Activated naive CD4-positive, alpha-beta T cell treated with anti-CD3 and anti-CD28 coated beads for 36 hours (primary cell): ENCODE data around the gene SLC22A14. TPM values are rescaled to one million over a fixed set of nuclear protein-coding genes. Genes with fewer than 3 reads are reported as not detected.
"Not testable (repeated sequence)": the region's sequence is repeated elsewhere in the genome, so short reads cannot be mapped to it uniquely, and the experiment has no call there.

ENCODE experiments used
- CTCF ChIA-PET: fragments of 350-600 bp; sonication (Branson Sonifier 250); formaldehyde crosslinking; loops from one replicate; lab custom pipeline; 2021; ENCODE audit warnings: antibody characterized with exemption; lab: Charles Lee
- DNase-seq: peaks from one replicate; pipeline ENCODE4 v3.0.0-alpha.2; 2020
- H3K27ac Mint-ChIP-seq: one replicate; pipeline ENCODE4 v1.8.0; 2021; ENCODE audit warnings: mild to moderate bottlenecking, mixed read lengths
- H3K27me3 Mint-ChIP-seq: one replicate; pipeline ENCODE4 v1.8.0; 2021; ENCODE audit warnings: low read depth, mixed read lengths
- H3K36me3 Mint-ChIP-seq: one replicate; pipeline ENCODE4 v1.8.0; 2021; ENCODE audit warnings: low read depth, mixed read lengths
- H3K4me1 Mint-ChIP-seq: one replicate; pipeline ENCODE4 v1.8.0; 2021; ENCODE audit warnings: low read depth, mixed read lengths
- H3K4me3 Mint-ChIP-seq: one replicate; pipeline ENCODE4 v1.8.0; 2021; ENCODE audit warnings: mild to moderate bottlenecking, moderate library complexity, mixed read lengths
- H3K9me3 Mint-ChIP-seq: one replicate; pipeline ENCODE4 v1.8.0; 2021; ENCODE audit warnings: mixed read lengths
- intact Hi-C: fragments of 100-400 bp; cut with micrococcal nuclease; formaldehyde crosslinking; loops from one replicate; pipeline ENCODE4 v1.15.1; 2023
- total RNA-seq, 2 experiments: library from RNA; stranded (reverse); gene quantifications; one replicate each; pipeline ENCODE4 v1.2.3, GENCODE V29; 2021

Gene SLC22A14
- total RNA-seq, 2 experiments from 2014 or later = not detected

DNA sequence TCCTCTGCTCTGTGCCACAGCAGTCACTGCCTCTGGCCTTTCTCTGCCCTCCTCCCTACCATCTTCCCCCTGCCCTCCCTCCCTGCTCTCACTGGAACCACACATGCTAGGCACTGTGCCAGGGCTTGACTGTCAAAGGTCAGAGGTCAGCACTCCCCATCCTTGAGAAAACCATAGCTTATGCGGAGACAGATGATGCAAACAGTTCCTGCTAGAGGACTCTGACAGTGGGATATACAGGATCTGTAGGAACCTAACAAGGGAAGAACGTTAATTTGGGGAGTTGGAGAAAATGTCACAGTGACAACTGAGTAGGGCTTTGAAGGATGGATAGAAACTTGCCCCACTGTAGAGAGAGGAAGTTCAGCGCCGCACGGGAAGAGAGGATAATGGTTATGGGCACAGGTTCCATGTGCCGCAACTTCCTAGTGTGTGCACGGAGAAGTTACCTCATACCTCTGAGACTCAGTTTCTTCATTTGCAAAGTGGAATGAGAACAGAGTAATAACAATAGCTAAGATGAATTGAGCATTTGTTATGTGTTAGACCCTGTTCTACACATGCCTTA, 35.2 kb downstream of the SLC22A14 start:
- H3K27me3 Mint-ChIP-seq = no peaks in the 10 kb centered on the region
- CTCF ChIA-PET = no interaction called here
- intact Hi-C loops = no loop called here
- H3K27ac Mint-ChIP-seq = no peak overlapping the region
- no peak for DNase-seq
- H3K4me1 Mint-ChIP-seq = no peaks in the 10 kb centered on the region
- H3K4me3 Mint-ChIP-seq = no peak overlapping the region
- H3K9me3 Mint-ChIP-seq = peaks cover 6% of the 10 kb centered on the region
- H3K36me3 Mint-ChIP-seq = no peaks in the 10 kb centered on the region

DNA sequence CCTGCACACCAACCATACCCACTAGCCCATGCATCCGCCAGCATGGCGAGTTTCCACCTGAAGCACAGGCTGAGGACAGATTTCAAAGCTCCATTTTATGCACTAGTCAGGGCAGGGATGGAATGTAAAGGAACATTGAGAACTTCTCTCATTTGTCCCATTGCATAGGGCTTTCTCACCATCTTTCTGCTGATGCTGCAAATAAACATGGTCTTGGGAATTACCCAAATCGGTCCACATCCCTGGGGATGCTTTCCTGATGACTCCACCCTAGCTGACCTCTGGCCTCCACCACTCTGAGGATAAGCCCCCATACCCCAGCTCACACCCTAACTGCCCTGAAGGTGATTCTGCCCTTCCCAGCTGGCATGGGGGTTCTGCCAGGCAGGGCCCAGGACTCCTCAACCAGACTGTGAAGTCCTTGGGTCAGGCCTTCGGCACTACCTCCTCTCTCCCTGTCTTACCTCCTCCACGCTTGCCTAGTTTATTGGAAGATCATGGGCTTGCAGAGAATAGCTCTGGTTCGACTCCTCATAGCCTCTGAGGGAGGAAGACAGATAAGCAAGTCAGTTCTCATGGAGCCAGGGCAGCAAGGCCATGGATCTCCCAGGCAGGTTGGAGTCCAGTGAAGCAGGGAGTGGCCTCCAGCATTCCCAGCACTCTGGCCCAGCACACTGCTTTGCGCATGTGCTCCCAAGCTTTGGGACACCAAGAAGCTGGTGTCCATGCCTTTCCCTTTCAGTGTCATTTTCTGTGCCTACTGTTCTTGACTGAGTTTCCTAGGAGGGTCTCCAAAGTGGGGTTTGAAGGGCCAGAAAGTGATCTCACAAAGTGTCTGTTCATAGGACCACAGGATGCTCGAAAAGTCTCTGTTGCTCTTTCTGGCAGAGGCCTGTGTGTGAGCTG, 36.9 kb downstream of the SLC22A14 start:
- Mint-ChIP-seq H3K36me3 (no peaks in the 10 kb centered on the region), H3K4me3 (no peak overlapping the region), H3K27ac (no peak overlapping the region), H3K27me3 (no peaks in the 10 kb centered on the region), H3K4me1 (no peaks in the 10 kb centered on the region), H3K9me3 (peaks cover 6% of the 10 kb centered on the region)
- CTCF ChIA-PET = interaction anchor here (1.1 to 1.2 kb wide), 2 partner anchors 21 to 202 kb away, joined by 4 read pairs; no protein-coding TSS in a partner anchor
- DNase-seq = no peak
- intact Hi-C loops = no loop called here

DNA sequence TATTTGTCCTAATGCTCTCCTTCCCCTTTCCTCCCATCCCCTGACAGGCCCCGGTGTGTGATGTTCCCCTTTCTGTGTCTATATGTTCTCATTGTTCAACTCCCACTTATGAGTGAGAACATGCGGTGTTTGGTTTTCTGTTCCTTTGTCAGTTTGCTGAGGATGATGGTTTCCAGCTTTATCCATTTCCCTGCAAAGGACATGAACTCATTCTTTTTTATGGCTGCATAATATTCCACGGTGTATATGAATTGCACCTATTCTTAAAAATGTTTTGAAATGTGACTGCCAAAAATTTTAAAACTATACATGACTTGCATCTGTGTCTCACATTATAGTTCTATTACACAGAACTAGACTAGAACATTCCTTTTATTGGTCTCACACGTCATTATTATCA, 38.5 kb downstream of the SLC22A14 start:
- H3K4me1 Mint-ChIP-seq, H3K9me3 Mint-ChIP-seq, intact Hi-C loops, DNase-seq, H3K4me3 Mint-ChIP-seq, H3K27ac Mint-ChIP-seq, H3K27me3 Mint-ChIP-seq, H3K36me3 Mint-ChIP-seq, CTCF ChIA-PET: not testable (repeated sequence)

DNA sequence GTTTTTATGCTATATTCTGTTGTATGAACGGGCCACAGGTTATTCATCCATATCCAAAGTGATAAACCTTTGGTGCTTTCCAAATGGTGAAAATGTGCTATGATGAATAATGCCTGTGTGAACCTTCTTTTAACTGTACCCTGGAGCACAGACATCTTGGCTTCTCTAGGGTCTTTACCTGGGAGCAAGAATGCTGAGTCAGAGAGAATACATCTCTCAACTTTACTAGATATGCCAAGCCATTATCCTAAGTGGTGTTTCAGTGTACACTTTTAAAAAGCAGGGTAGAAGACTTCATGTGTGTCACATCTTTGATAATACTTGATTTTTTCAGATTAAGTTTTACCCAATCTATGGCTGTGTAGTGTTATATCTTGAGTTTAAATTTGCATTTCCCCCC, 41.0 kb downstream of the SLC22A14 start:
- no peak for DNase-seq
- intact Hi-C loops = no loop called here

DNA sequence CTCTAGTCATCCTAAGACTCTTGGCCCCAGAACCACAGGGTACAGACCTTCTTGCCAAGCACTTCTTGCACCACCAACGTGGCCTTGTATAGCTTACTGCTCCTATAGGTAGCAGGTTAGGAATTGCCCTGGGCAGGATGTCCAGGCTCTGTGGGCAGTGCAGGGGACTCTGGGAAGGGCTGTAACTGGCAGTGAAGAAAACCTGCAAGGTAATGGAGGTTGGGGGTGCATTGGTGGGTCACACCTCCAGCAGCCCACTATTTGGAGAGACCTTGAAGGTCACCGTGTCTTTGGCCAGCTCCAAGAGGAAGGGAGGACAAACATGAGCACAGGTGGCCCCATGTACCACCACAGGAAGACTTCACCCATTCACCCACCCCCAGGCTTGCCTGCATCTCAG, 43.2 kb downstream of the SLC22A14 start:
- H3K4me3 Mint-ChIP-seq = no peak overlapping the region
- H3K4me1 Mint-ChIP-seq = no peaks in the 10 kb centered on the region
- DNase-seq = no peak
- no peaks in the 10 kb centered on the region for H3K27me3 Mint-ChIP-seq
- H3K36me3 Mint-ChIP-seq = no peaks in the 10 kb centered on the region
- H3K27ac Mint-ChIP-seq = no peak overlapping the region
- peaks cover 6% of the 10 kb centered on the region for H3K9me3 Mint-ChIP-seq
- intact Hi-C loops = no loop called here
- CTCF ChIA-PET = no interaction called here

More for the DNA sequence above, 41.0 kb downstream of the SLC22A14 start:
- no peak overlapping the region for H3K4me3 Mint-ChIP-seq
- H3K27ac Mint-ChIP-seq = no peak overlapping the region
- CTCF ChIA-PET = no interaction called here
- no peaks in the 10 kb centered on the region for H3K36me3 Mint-ChIP-seq
- H3K27me3 Mint-ChIP-seq = no peaks in the 10 kb centered on the region
- H3K9me3 Mint-ChIP-seq = peaks cover 6% of the 10 kb centered on the region
- H3K4me1 Mint-ChIP-seq = no peaks in the 10 kb centered on the region

DNA sequence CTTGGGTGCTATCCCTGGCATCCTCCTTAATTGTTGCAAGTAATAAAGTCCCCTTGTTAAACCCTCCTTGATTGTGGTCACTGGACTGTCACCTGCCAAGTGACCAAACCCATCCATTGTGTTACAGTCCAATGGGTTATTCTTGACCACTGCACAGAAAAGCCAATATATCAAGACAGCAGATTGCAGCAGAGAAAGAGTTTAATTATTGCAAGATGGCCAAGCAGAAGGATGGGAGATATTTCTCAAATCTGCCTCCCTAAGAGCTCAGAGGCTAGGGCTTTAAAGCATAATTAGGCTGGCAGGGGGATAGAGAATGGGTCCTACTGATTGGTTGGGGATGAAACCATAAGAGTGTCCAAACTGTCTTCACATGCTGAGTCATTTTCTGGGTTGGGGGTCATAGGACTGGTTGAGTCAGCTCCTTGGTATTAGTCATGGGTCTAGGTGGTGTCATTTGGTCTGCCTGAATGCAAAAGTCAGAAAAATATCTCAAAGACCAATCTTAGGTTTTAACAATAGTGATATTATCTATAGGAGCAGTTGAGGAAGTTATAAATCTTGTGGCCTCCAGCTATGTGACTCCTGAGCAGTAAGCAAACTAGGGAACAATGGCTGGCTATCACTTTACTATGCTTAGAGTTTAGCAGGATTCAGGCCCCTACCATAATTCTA, 45.4 kb downstream of the SLC22A14 start:
- H3K27me3 Mint-ChIP-seq = no peaks in the 10 kb centered on the region
- no peak overlapping the region for H3K4me3 Mint-ChIP-seq
- DNase-seq = no peak
- no peaks in the 10 kb centered on the region for H3K4me1 Mint-ChIP-seq
- CTCF ChIA-PET = interaction anchor here (0.6 to 1.2 kb wide), 2 partner anchors 18 to 234 kb away, joined by 4 to 5 read pairs; no protein-coding TSS in a partner anchor
- H3K9me3 Mint-ChIP-seq = no peaks in the 10 kb centered on the region
- no peak overlapping the region for H3K27ac Mint-ChIP-seq
- H3K36me3 Mint-ChIP-seq = no peaks in the 10 kb centered on the region
- intact Hi-C loops = no loop called here

DNA sequence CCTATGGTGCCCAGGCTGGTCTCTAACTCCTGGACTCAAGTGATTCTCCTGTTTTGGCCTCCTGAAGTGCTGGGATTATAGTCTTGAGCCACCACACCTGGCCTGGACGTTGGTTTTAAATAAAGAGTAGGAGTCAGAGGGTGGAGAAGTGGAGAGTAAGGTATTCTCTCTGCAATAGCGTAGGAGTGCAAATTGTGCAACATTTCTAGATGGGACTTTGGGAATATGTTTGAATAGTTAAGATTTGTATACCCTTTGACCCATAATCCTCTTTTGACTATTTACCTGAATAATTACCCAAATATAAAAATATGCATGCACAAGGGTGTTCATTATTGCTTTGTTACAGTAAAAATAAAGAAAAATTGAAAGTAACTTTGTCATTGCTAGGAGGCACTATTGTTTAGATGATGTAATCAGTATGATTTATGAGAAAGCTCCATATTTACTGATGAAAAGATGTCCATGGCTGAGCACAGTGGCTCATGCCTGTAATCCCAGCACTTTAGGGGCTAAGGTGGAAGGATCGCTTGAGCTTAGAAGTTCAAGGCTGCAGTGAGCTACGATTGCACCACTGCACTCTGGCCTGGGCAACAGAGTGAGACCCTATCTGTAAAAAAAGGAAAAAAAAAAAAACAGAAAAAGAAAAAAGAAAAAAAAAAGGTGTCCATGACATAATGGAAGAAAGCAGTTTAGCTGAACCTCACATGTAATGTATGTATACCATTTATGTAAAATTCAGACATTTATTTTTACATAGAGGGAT, 49.3 kb downstream of the SLC22A14 start:
- Mint-ChIP-seq H3K4me1 (no peaks in the 10 kb centered on the region), H3K9me3 (no peaks in the 10 kb centered on the region), H3K4me3 (no peak overlapping the region), H3K27ac (no peak overlapping the region), H3K36me3 (no peaks in the 10 kb centered on the region), H3K27me3 (no peaks in the 10 kb centered on the region)
- CTCF ChIA-PET = interaction anchor here (1.3 kb wide), 1 partner anchor 30 kb away, joined by 6 read pairs; no protein-coding TSS in a partner anchor
- DNase-seq = no peak
- intact Hi-C loops = no loop called here

DNA sequence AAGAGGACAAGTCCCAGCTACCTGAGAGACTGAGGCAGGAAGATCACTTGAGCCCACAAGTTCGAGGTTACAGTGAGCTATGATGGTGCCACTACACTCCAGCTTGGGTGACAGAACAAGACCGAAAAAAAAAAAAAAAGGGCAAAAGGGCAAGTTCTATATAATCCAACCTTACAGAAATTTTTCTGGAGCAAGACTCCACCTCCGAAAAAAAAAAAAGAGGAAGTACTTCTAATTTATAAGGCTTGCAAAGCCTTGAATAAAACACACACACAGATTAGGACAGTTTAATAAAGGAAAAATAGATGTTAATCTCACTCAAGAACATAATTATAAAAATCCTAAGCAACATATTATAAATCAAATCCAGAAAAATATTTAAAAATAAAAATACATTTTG, 50.1 kb downstream of the SLC22A14 start:
- CTCF ChIA-PET = no interaction called here
- H3K27ac Mint-ChIP-seq = no peak overlapping the region
- H3K4me1 Mint-ChIP-seq = no peaks in the 10 kb centered on the region
- DNase-seq = no peak
- H3K9me3 Mint-ChIP-seq = no peaks in the 10 kb centered on the region
- no peaks in the 10 kb centered on the region for H3K36me3 Mint-ChIP-seq
- no peaks in the 10 kb centered on the region for H3K27me3 Mint-ChIP-seq
- no peak overlapping the region for H3K4me3 Mint-ChIP-seq
- intact Hi-C loops = no loop called here

DNA sequence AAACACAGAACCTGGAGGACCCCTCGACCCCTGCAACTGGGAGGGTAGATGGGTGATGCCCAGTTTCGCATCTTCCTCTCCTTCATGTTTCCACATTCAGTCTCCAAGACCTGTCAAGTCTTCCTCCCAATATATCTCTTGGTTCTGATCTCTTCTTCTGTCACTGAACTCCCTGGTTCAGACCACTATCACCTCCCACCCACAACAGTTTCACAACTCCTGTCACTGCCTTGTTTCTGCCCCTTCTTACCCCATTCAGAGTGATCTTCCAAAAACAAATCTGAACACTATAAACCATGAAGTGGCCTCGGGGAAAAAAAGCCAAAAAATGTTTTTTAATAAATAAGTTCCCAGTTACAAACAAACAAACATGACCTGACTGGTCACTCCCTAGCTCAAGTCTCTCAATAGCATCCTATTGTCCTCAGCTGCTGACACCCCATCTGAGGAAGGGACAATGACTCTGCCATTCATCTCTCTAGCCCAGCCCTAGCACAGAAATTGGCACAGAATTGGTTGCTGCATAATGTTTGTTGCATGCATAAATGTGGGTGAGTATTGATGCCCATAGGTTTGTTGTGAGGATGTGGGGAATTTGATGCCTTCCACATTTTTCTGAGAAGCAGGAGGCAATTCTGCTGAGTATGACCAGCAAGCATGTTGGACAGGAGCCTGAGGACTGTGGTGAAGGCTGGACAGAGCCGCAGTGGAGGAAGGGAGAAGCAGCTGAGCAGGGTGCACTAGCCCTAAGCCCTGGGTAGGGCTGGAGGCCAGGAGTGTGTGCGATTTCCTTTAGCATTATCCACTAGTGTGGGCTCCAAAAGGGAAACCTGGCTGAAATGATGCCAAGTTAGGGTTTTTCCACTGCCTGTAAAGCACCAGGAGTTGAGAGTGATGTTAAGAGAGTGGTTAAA, 52.3 kb downstream of the SLC22A14 start:
- intact Hi-C loops = no loop called here
- no peak for DNase-seq
- Mint-ChIP-seq H3K9me3 (no peaks in the 10 kb centered on the region), H3K36me3 (no peaks in the 10 kb centered on the region), H3K27me3 (no peaks in the 10 kb centered on the region), H3K27ac (no peak overlapping the region), H3K4me1 (no peaks in the 10 kb centered on the region), H3K4me3 (no peak overlapping the region)
- CTCF ChIA-PET = interaction anchor here (1.3 to 3.6 kb wide), 3 partner anchors 12 to 38 kb away, joined by 4 to 15 read pairs (median 8); partner anchors contain the start of gene XYLB

DNA sequence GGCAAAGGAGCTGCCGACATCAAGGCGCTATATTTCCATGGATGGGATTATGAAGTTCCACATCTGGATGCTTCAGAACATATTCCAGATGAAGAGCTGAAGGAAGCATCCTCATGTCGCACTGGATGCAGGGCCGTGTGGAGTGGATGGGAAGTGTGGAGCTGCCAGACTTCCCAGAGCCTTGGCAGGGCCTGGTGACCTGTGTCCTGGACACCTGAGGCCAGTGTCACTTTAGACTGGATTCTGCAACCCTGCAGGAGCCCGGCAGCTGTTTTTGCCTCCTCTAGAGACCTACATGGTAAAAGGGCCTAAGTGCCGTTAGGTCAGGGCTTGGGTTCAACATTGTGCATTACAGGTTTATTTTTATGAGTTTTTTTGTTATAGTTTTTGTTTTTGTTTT, 53.2 kb downstream of the SLC22A14 start:
- intact Hi-C loops = no loop called here
- Mint-ChIP-seq H3K4me3 (no peak overlapping the region), H3K9me3 (no peaks in the 10 kb centered on the region), H3K27me3 (no peaks in the 10 kb centered on the region), H3K27ac (no peak overlapping the region), H3K4me1 (no peaks in the 10 kb centered on the region), H3K36me3 (no peaks in the 10 kb centered on the region)
- CTCF ChIA-PET = interaction anchor here (3.6 kb wide), 1 partner anchor 11 kb away, joined by 15 read pairs; the partner anchor contains the start of gene XYLB
- DNase-seq = no peak

DNA sequence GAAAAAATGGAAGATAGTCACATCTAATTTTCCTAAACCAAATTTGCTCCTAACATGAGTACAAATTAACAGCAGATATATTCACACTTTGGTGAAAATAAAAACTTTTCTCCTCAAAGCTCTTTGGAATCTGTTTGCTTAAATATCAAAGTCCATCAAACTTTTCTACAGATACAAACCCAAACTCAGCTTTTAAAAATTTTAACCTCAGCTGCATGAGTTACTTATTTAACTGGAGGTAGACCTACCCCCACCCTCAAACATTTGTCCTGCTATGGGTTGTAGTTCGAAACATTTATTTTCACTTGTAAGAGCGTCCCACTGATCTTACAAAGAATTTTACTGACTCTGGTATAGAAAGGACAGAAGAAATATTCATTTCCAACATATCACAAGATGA, 55.6 kb downstream of the SLC22A14 start:
- Mint-ChIP-seq H3K9me3 (peaks cover 1% of the 10 kb centered on the region), H3K27ac (no peak overlapping the region), H3K27me3 (no peaks in the 10 kb centered on the region), H3K36me3 (no peaks in the 10 kb centered on the region), H3K4me1 (no peaks in the 10 kb centered on the region), H3K4me3 (no peak overlapping the region)
- DNase-seq = no peak
- intact Hi-C loops = no loop called here
- CTCF ChIA-PET = interaction anchor here (3.6 kb wide), 1 partner anchor 8 kb away, joined by 15 read pairs; the partner anchor contains the start of gene XYLB
